ENCODE results near the gene NPHP1.
"Not testable (repeated sequence)": the region's sequence is repeated elsewhere in the genome, so short reads cannot be mapped to it uniquely, and the experiment has no call there.

NPHP1 gene

DNA sequence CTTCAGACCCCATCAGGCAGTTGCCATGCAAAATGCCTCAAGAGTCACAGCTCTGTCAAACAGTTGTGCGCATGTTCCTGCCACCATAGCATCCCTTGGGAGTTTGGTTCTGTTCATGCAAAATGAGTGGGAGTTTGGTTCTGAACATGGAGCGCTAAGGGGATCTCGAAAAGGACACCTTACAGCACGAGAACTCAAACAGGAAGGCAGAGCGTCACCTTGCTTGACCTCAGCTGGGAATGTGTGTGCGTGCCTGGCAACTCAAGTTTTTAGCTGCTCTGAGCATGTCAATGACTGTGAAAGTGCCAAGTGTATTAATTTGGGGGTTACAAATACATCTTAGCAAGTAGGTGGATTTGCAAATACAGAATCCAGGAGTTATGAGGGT, 105.8 kb downstream of the NPHP1 start:
- DNase-seq (ENCODE audit: low read depth): no peak
- no peak overlapping the region for H3K4me3 ChIP-seq (ENCODE audit: low read depth, low read length)
- TF ChIP-seq, protein P1, sequence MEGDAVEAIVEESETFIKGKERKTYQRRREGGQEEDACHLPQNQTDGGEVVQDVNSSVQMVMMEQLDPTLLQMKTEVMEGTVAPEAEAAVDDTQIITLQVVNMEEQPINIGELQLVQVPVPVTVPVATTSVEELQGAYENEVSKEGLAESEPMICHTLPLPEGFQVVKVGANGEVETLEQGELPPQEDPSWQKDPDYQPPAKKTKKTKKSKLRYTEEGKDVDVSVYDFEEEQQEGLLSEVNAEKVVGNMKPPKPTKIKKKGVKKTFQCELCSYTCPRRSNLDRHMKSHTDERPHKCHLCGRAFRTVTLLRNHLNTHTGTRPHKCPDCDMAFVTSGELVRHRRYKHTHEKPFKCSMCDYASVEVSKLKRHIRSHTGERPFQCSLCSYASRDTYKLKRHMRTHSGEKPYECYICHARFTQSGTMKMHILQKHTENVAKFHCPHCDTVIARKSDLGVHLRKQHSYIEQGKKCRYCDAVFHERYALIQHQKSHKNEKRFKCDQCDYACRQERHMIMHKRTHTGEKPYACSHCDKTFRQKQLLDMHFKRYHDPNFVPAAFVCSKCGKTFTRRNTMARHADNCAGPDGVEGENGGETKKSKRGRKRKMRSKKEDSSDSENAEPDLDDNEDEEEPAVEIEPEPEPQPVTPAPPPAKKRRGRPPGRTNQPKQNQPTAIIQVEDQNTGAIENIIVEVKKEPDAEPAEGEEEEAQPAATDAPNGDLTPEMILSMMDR (IDR thresholded peaks at IDR 0.05; ENCODE audit: low read depth, low read length, missing control alignments): no peak
- in situ Hi-C loops (cut with HindIII; ENCODE audit: low sequenced_read_pairs): no loop called here

DNA sequence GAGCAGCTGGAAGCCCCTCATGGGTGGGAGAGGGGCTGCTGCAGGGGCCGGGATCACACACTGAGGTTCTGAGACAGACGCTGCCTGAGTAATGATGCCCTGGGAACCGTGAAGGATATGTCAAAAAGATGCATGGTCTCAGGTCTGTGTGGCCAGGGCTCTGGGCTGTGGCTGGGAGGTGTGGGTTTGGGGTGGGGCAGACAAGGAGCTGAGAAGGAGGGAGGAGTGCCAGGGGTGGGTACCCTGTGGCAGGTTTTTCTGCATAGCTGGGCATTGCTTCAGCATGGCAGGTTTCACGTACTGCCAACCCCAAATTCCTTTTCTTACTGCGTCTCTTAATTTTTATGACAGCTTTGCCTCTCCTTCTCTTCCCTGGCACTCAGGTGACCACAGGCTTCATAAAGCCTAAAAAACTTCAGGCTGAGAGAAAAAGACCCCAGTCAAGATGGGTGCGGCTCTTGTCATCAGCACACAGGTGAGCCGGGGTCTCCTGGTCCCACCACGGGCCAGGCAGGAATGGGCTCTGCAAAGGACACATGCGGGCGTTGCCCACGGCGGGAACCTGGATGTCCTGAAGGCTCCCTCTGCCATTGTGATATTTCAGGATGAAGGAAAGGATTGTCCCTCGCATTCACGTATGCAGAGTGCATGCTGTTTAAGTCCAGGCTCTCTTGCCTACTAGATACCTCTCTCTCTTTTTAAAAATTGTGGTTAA, 107.2 kb downstream of the NPHP1 start:
- no peak overlapping the region for H3K4me3 ChIP-seq (ENCODE audit: low read depth, low read length)
- in situ Hi-C loops (cut with HindIII; ENCODE audit: low sequenced_read_pairs): no loop called here
- DNase-seq (ENCODE audit: low read depth): no peak
- TF ChIP-seq, protein P1 (IDR thresholded peaks at IDR 0.05; ENCODE audit: low read depth, low read length, missing control alignments): no peak

DNA sequence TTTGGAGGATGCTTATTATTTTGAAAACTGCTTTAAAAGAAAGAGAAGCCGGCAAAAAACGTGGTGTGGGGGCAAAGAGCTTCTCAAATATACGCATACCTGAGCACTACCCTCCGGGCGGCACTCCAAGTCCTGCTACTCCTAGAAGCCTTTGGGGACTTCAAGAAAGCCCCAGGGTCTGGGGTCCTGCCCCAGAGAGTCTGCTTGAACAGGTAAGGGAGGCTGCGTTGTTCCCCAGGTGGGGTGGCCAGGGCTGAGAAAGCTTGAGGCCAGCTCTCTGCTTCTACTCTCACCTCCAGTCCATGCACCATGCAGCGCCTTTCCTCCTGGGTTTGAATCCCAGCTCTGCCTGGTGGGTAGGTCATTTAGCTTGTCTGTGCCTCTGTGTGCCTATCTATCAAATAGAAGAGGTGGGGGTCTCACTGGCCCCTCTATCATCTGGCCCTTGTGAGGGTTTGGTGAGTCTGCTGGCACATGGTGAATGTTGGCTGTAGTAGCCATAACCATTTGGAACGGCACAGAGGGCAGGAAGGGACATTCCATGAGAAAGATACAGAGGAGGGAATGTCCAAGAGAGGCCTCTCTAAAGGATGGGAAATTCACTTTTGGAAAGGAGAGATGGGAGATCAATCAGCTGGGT, 108.7 kb downstream of the NPHP1 start:
- TF ChIP-seq, protein P1 (IDR thresholded peaks at IDR 0.05; ENCODE audit: low read depth, low read length, missing control alignments): no peak
- in situ Hi-C loops (cut with HindIII; ENCODE audit: low sequenced_read_pairs): no loop called here
- no peak overlapping the region for H3K4me3 ChIP-seq (ENCODE audit: low read depth, low read length)
- no peak for DNase-seq (ENCODE audit: low read depth)

DNA sequence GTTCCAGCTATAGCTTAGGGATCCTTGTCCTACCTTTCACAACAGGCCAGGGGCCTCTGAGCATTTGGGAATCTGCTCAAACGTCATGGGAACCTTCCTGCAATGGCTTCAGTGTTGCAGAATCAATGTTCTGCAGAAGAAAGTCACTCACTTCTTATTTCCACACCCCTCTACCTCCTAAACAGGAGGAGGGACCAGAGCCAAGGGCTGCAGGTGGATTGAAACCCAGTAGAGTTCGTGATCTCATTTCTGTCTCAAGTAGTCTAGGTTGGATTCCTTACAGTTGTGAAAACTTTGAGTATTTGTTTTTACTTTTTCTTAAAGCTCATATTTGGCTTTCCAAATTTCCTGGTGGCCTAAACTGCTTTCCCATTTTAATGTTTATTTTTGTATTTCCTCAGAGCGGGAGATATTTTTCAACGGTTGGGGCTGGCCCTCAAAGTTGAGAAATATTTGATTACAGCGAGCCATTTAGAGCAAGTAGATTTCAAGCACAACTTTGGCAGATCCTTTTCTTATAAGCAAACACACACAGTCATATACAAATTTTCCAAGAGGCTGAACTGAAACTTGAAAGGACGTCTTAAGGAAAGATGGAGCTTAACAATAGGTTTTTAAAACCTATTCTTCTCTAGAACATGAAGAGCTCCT, 109.8 kb downstream of the NPHP1 start:
- in situ Hi-C loops (cut with HindIII; ENCODE audit: low sequenced_read_pairs); H3K4me3 ChIP-seq (ENCODE audit: low read depth, low read length); DNase-seq (ENCODE audit: low read depth): not testable (repeated sequence)

DNA sequence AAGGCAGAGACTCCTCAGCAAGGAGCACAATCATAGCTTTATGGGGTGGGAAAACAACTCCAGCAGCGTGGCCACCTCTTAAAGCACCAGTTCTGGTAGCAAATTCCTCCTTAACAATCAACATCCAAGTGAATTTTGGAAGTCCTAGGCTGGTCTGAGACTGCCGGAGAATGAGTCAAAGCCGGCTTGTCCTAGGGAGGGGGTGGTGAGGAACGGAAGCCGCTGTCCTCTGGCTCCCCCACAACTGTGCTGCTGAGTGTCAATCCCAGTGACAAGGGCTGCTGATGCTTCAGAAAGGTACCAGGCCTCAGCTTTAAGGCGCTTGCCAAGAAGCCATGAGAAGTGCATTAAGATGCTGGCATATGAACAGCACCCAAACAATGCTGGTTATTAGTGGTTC, 110.9 kb downstream of the NPHP1 start:
- in situ Hi-C loops (cut with HindIII; ENCODE audit: low sequenced_read_pairs); DNase-seq (ENCODE audit: low read depth); H3K4me3 ChIP-seq (ENCODE audit: low read depth, low read length): not testable (repeated sequence)

DNA sequence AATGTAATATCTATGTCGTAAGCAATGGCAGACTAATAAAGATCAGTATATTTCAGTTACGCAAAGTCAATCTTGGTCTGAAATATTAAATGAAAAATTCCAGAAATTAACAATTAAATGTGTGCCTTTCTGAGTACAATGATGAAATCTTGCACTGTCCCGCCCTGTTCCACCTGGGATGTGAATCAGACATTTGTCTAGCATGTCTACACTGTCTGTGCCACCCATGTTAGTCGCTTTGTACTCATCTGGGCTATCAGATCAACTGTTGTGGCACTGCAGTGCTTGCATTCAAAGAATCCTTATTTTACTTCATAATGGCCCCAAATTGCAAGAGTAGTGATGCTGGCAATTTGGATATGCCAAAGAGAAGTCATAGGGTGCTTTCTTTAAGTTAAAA, 114.6 kb downstream of the NPHP1 start:
- not testable (repeated sequence) for DNase-seq (ENCODE audit: low read depth)

DNA sequence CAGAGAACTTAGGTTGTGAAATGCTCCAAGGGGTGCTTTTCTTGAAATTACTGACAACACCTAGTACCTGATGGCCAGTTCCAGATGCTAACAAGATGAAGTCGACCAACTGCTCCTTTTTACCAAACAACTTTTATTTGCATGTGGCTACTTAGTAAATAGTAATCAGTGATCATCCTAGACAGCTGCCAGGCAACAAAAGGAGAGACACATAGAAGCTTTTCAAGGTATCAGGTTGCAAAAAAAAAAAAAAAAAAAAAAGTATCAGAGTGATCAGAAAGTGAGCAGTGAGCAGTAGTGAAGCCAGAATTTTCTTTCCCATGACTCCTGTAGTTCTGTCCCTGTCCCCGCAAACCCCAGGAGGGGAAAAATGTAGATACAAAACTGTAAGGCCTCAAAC, 121.1 kb downstream of the NPHP1 start:
- DNase-seq (ENCODE audit: low read depth); H3K4me3 ChIP-seq (ENCODE audit: low read depth, low read length); in situ Hi-C loops (cut with HindIII; ENCODE audit: low sequenced_read_pairs): not testable (repeated sequence)

More for the DNA sequence above, 114.6 kb downstream of the NPHP1 start:
- H3K4me3 ChIP-seq (ENCODE audit: low read depth, low read length); in situ Hi-C loops (cut with HindIII; ENCODE audit: low sequenced_read_pairs): not testable (repeated sequence)

DNA sequence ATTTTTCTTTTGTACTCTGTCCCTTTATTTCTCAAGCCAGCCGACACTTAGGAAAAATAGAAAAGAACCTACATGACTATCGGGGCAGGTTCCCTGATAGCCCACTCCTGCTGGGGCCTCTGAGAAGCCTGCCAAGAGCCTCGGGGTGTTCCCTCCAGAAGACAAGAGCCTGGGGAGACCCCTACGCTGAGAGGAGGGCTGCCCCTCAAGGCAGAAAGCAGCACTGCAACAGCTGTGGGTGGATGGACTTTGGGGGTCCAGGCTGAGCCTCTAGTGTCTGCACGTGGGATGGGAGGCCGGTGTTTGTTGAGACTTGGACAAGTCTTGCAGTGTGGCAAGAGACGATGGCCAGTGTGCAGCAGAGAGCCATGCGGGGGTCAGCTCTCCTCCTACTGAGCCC, 121.7 kb downstream of the NPHP1 start:
- in situ Hi-C loops (cut with HindIII; ENCODE audit: low sequenced_read_pairs); DNase-seq (ENCODE audit: low read depth): not testable (repeated sequence)

DNA sequence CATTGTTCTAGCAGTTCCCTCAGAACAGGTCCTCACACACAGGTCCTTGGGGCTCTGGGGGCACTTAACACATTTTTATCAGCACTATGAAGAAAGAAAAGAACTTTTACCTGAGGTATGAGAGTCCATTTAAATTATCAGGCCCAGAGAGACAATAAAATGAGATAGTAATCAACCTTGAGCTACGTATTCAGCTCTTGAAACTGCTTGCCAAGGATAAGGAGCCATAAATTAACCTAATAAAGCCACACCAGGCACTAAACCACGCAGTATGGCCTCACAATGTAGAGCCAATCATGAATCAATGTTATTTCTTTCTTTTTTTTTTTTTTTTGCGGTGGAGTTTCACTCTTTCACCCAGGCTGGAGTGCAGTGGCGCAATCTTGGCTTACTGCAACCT, 126.7 kb downstream of the NPHP1 start:
- H3K4me3 ChIP-seq (ENCODE audit: low read depth, low read length); DNase-seq (ENCODE audit: low read depth); in situ Hi-C loops (cut with HindIII; ENCODE audit: low sequenced_read_pairs): not testable (repeated sequence)

More for the DNA sequence above, 121.7 kb downstream of the NPHP1 start:
- not testable (repeated sequence) for H3K4me3 ChIP-seq (ENCODE audit: low read depth, low read length)

DNA sequence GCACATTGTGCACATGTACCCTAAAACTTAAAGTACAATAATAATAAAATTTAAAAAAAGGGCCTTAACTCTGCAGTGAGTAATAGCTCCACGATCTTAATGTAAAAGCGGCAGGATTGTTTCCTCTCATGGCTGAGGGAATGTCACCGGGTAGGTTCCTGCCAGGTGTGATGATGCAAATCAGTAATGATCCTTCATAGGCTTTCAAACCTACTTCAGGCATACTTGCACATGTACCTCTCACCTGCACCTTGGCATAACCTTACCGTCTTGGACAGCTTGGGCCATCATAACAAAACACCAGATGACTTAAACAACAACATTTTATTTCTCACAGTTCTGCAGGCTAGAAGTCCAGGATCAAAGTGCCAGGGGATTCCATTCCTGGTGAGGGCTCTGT, 128.9 kb downstream of the NPHP1 start:
- in situ Hi-C loops (cut with HindIII; ENCODE audit: low sequenced_read_pairs); DNase-seq (ENCODE audit: low read depth); H3K4me3 ChIP-seq (ENCODE audit: low read depth, low read length): not testable (repeated sequence)
